Activated T-helper 2 cell treated with anti-CD3 and anti-CD28 coated beads, Interferon-gamma antibody, Interleukin-2, Interleukin-4, amounts not matched to agents 10 μg/mL and 5 μg/mL and 100 μg/mL, durations not matched to agents 14 hours and 24 hours and 36 hours (primary cell): ENCODE data around the gene DHRSX. TPM values are rescaled to one million over a fixed set of nuclear protein-coding genes. Genes with fewer than 3 reads are reported as not detected.
"Not testable (repeated sequence)": the region's sequence is repeated elsewhere in the genome, so short reads cannot be mapped to it uniquely, and the experiment has no call there.

ENCODE experiments used
- DNase-seq: peaks from one replicate; pipeline ENCODE4 v3.0.0; 2021; ENCODE audit warnings: low spot score
- H3K27ac Mint-ChIP-seq: one replicate; pipeline ENCODE4 v1.8.0; 2021; ENCODE audit warnings: mixed read lengths
- H3K27me3 Mint-ChIP-seq: one replicate; pipeline ENCODE4 v1.8.0; 2021; ENCODE audit warnings: low read depth, mixed read lengths
- H3K36me3 Mint-ChIP-seq: one replicate; pipeline ENCODE4 v1.8.0; 2021; ENCODE audit warnings: low read depth, mixed read lengths
- H3K4me1 Mint-ChIP-seq: one replicate; pipeline ENCODE4 v1.8.0; 2021; ENCODE audit warnings: low read depth, mixed read lengths
- H3K4me3 Mint-ChIP-seq: one replicate; pipeline ENCODE4 v1.8.0; 2021; ENCODE audit warnings: low read depth, mild to moderate bottlenecking, moderate library complexity, mixed read lengths
- H3K9me3 Mint-ChIP-seq: one replicate; pipeline ENCODE4 v1.8.0; 2021; ENCODE audit warnings: mixed read lengths
- intact Hi-C: fragments of 100-400 bp; cut with micrococcal nuclease; formaldehyde crosslinking; loops from one replicate; pipeline ENCODE4 v1.15.1; 2023
- total RNA-seq: library from RNA; stranded (reverse); gene quantifications from 2 replicates; pipeline ENCODE4 v1.2.3, GENCODE V29; 2022

The DHRSX gene
- total RNA-seq, 1 donor from 2014 or later: 26.1 TPM

- peaks cover 13% of the 10 kb centered on the region for H3K36me3 Mint-ChIP-seq
- H3K27me3 Mint-ChIP-seq: no peaks in the 10 kb centered on the region
- H3K9me3 Mint-ChIP-seq: peaks cover 22% of the 10 kb centered on the region
- no peaks in the 10 kb centered on the region for H3K4me1 Mint-ChIP-seq
- no peak overlapping the region for H3K27ac Mint-ChIP-seq
- intact Hi-C loops: no loop called here
- no peak overlapping the region for H3K4me3 Mint-ChIP-seq
- DNase-seq: no peak
Observed at GRCh38 chrX:2284133-2284532, 216.6 kb downstream of the DHRSX start.

GRCh38 chrX:2283111-2283859, 217.5 kb downstream of the DHRSX start:
- DNase-seq: no peak
- H3K9me3 Mint-ChIP-seq: peaks cover 22% of the 10 kb centered on the region
- H3K27me3 Mint-ChIP-seq: no peaks in the 10 kb centered on the region
- no peaks in the 10 kb centered on the region for H3K4me1 Mint-ChIP-seq
- H3K4me3 Mint-ChIP-seq: no peak overlapping the region
- intact Hi-C loops: no loop called here
- H3K27ac Mint-ChIP-seq: no peak overlapping the region
- H3K36me3 Mint-ChIP-seq: peaks cover 8% of the 10 kb centered on the region

- H3K36me3 Mint-ChIP-seq: peaks cover 5% of the 10 kb centered on the region
- H3K27ac Mint-ChIP-seq: no peak overlapping the region
- intact Hi-C loops: no loop called here
- H3K27me3 Mint-ChIP-seq: no peaks in the 10 kb centered on the region
- no peak for DNase-seq
- H3K9me3 Mint-ChIP-seq: peaks cover 22% of the 10 kb centered on the region
- no peak overlapping the region for H3K4me3 Mint-ChIP-seq
- no peaks in the 10 kb centered on the region for H3K4me1 Mint-ChIP-seq
Observed at GRCh38 chrX:2282490-2283090, 218.2 kb downstream of the DHRSX start.

- no peaks in the 10 kb centered on the region for H3K4me1 Mint-ChIP-seq
- peaks cover 8% of the 10 kb centered on the region for H3K9me3 Mint-ChIP-seq
- no peak overlapping the region for H3K27ac Mint-ChIP-seq
- intact Hi-C loops: no loop called here
- no peak overlapping the region for H3K4me3 Mint-ChIP-seq
- no peak for DNase-seq
- peaks cover 7% of the 10 kb centered on the region for H3K36me3 Mint-ChIP-seq
- H3K27me3 Mint-ChIP-seq: no peaks in the 10 kb centered on the region
Observed at GRCh38 chrX:2272337-2272736, 228.4 kb downstream of the DHRSX start.

GRCh38 chrX:2271595-2271994, 229.2 kb downstream of the DHRSX start:
- H3K4me3 Mint-ChIP-seq, H3K4me1 Mint-ChIP-seq, H3K36me3 Mint-ChIP-seq, DNase-seq, H3K27ac Mint-ChIP-seq, H3K9me3 Mint-ChIP-seq, intact Hi-C loops, H3K27me3 Mint-ChIP-seq: not testable (repeated sequence)

GRCh38 chrX:2270783-2271182, 230.0 kb downstream of the DHRSX start:
- intact Hi-C loops, H3K27me3 Mint-ChIP-seq, H3K9me3 Mint-ChIP-seq, H3K36me3 Mint-ChIP-seq, H3K27ac Mint-ChIP-seq, H3K4me1 Mint-ChIP-seq, H3K4me3 Mint-ChIP-seq, DNase-seq: not testable (repeated sequence)

GRCh38 chrX:2267890-2268289, 232.9 kb downstream of the DHRSX start:
- DNase-seq: no peak
- intact Hi-C loops: no loop called here
- no peaks in the 10 kb centered on the region for H3K27me3 Mint-ChIP-seq
- no peak overlapping the region for H3K4me3 Mint-ChIP-seq
- H3K36me3 Mint-ChIP-seq: peaks cover 3% of the 10 kb centered on the region
- H3K4me1 Mint-ChIP-seq: no peaks in the 10 kb centered on the region
- H3K9me3 Mint-ChIP-seq: peaks cover 3% of the 10 kb centered on the region
- no peak overlapping the region for H3K27ac Mint-ChIP-seq

- Mint-ChIP-seq H3K4me1 (no peaks in the 10 kb centered on the region), H3K27ac (no peak overlapping the region), H3K4me3 (no peak overlapping the region), H3K27me3 (no peaks in the 10 kb centered on the region), H3K9me3 (no peaks in the 10 kb centered on the region), H3K36me3 (peaks cover 3% of the 10 kb centered on the region)
- intact Hi-C loops: no loop called here
- DNase-seq: no peak
Observed at GRCh38 chrX:2266445-2267349, 234.1 kb downstream of the DHRSX start.

GRCh38 chrX:2265658-2266444, 234.9 kb downstream of the DHRSX start:
- H3K4me1 Mint-ChIP-seq, H3K27me3 Mint-ChIP-seq, DNase-seq, H3K36me3 Mint-ChIP-seq, H3K9me3 Mint-ChIP-seq, intact Hi-C loops, H3K4me3 Mint-ChIP-seq, H3K27ac Mint-ChIP-seq: not testable (repeated sequence)

GRCh38 chrX:2264179-2265030, 236.4 kb downstream of the DHRSX start:
- H3K4me1 Mint-ChIP-seq: no peaks in the 10 kb centered on the region
- H3K9me3 Mint-ChIP-seq: no peaks in the 10 kb centered on the region
- intact Hi-C loops: no loop called here
- no peaks in the 10 kb centered on the region for H3K27me3 Mint-ChIP-seq
- no peak for DNase-seq
- H3K4me3 Mint-ChIP-seq: no peak overlapping the region
- peaks cover 3% of the 10 kb centered on the region for H3K36me3 Mint-ChIP-seq
- H3K27ac Mint-ChIP-seq: no peak overlapping the region

- H3K4me1 Mint-ChIP-seq: no peaks in the 10 kb centered on the region
- H3K27ac Mint-ChIP-seq: no peak overlapping the region
- no peak for DNase-seq
- H3K27me3 Mint-ChIP-seq: no peaks in the 10 kb centered on the region
- no peak overlapping the region for H3K4me3 Mint-ChIP-seq
- peaks cover 3% of the 10 kb centered on the region for H3K36me3 Mint-ChIP-seq
- H3K9me3 Mint-ChIP-seq: peaks cover 2% of the 10 kb centered on the region
- intact Hi-C loops: no loop called here
Observed at GRCh38 chrX:2263203-2263602, 237.6 kb downstream of the DHRSX start.

GRCh38 chrX:2262668-2263055, 238.1 kb downstream of the DHRSX start:
- Mint-ChIP-seq H3K36me3 (peaks cover 3% of the 10 kb centered on the region), H3K27me3 (no peaks in the 10 kb centered on the region), H3K27ac (no peak overlapping the region), H3K4me3 (no peak overlapping the region), H3K4me1 (no peaks in the 10 kb centered on the region), H3K9me3 (peaks cover 6% of the 10 kb centered on the region)
- no peak for DNase-seq
- intact Hi-C loops: no loop called here
